ENCODE measurements around the gene PDE11A.

The PDE11A gene

GRCh38 chr2:177600917-177601316, 471.7 kb downstream of the PDE11A start:
- DNase-seq (ENCODE audit: low read depth, low spot score): no peak

GRCh38 chr2:177599956-177600355, 472.6 kb downstream of the PDE11A start:
- DNase-seq (ENCODE audit: low read depth, low spot score): no peak

- no peak for DNase-seq (ENCODE audit: low read depth, low spot score)
Observed at GRCh38 chr2:177599139-177599688, 473.4 kb downstream of the PDE11A start.

- DNase-seq (ENCODE audit: low read depth, low spot score): peak; percentile 69
Observed at GRCh38 chr2:177598326-177599138, 474.0 kb downstream of the PDE11A start.

GRCh38 chr2:177597759-177598158, 474.8 kb downstream of the PDE11A start:
- DNase-seq (ENCODE audit: low read depth, low spot score): no peak

- no peak for DNase-seq (ENCODE audit: low read depth, low spot score)
Observed at GRCh38 chr2:177596866-177597265, 475.7 kb downstream of the PDE11A start.

- DNase-seq (ENCODE audit: low read depth, low spot score): no peak
Observed at GRCh38 chr2:177595126-177595845, 477.3 kb downstream of the PDE11A start.

- no peak for DNase-seq (ENCODE audit: low read depth, low spot score)
Observed at GRCh38 chr2:177593402-177593801, 479.2 kb downstream of the PDE11A start.

- DNase-seq (ENCODE audit: low read depth, low spot score): no peak
Observed at GRCh38 chr2:177592945-177593344, 479.6 kb downstream of the PDE11A start.

GRCh38 chr2:177592397-177592796, 480.2 kb downstream of the PDE11A start:
- no peak for DNase-seq (ENCODE audit: low read depth, low spot score)

GRCh38 chr2:177589186-177589585, 483.4 kb downstream of the PDE11A start:
- peak; percentile 9 for DNase-seq (ENCODE audit: low read depth, low spot score)

- no peak for DNase-seq (ENCODE audit: low read depth, low spot score)
Observed at GRCh38 chr2:177588671-177589070, 483.9 kb downstream of the PDE11A start.

- no peak for DNase-seq (ENCODE audit: low read depth, low spot score)
Observed at GRCh38 chr2:177587371-177587770, 485.2 kb downstream of the PDE11A start.

GRCh38 chr2:177586154-177586553, 486.4 kb downstream of the PDE11A start:
- DNase-seq (ENCODE audit: low read depth, low spot score): no peak

- DNase-seq (ENCODE audit: low read depth, low spot score): no peak
Observed at GRCh38 chr2:177585234-177585863, 487.2 kb downstream of the PDE11A start.

GRCh38 chr2:177584030-177584692, 488.4 kb downstream of the PDE11A start:
- DNase-seq (ENCODE audit: low read depth, low spot score): no peak

- no peak for DNase-seq (ENCODE audit: low read depth, low spot score)
Observed at GRCh38 chr2:177582000-177582399, 490.6 kb downstream of the PDE11A start.

- no peak for DNase-seq (ENCODE audit: low read depth, low spot score)
Observed at GRCh38 chr2:177579486-177580036, 493.0 kb downstream of the PDE11A start.

- no peak for DNase-seq (ENCODE audit: low read depth, low spot score)
Observed at GRCh38 chr2:177578454-177578853, 494.1 kb downstream of the PDE11A start.

GRCh38 chr2:177577075-177577474, 495.5 kb downstream of the PDE11A start:
- DNase-seq (ENCODE audit: low read depth, low spot score): no peak

- DNase-seq (ENCODE audit: low read depth, low spot score): no peak
Observed at GRCh38 chr2:177575358-177575757, 497.2 kb downstream of the PDE11A start.

All from astrocyte of the hippocampus (primary cell).